Measurements from ENCODE around the gene AGR3. TPM values are rescaled to one million over a fixed set of nuclear protein-coding genes. Genes with fewer than 3 reads are reported as not detected.

The AGR3 gene
- total and polyA plus RNA-seq, 4 donors: 100 TPM; not detected in 3

DNA sequence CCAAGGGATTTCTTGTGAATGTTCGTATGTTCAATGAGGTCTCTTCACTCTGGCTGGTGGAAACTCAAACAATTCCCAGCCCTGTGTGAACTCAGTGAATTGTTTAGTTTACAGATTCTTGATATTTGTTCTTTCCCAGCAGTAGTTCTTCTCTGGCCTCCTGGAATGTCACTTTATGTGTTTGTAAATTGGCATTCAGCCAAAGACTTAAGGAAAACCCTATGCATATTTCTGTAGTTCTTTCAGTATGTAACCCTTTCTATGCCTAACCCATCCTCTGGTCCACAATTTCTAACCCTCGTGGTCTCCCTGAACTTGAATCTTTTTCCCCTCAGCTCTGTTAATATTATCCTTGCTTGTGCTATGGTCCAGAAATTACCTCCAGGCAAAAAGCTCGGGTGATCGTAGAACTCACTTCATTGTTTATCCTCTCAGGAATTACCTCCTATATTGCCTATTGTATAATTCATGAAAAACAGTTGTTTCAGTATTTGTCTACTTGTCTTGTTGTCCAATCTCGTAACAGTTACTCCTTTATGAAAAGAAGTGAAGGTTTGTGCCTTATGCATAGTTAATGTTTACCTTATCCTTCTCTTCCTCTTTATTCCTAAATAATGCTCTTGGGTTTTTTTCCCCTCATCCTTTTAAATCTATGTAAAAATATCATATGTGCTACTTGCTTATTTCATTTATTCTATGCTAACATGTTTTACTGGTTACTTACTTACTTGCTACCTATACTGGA lies 23.7 kb upstream of the AGR3 start:
- H3K27ac ChIP-seq (ENCODE audit: low read depth in 1 of 2, low read length in 2 of 2): no peak overlapping the region
- H3K4me3 ChIP-seq (ENCODE audit: low read length in 2 of 2): no peak overlapping the region
- DNase-seq (no peak), ATAC-seq (ENCODE audit: low FRiP score) (no peak)
- H3K27me3 ChIP-seq (ENCODE audit: control insufficient read depth in 1 of 2, insufficient read depth in 2 of 2, low read length in 1 of 2): no peaks in the 10 kb centered on the region
- no peaks in the 10 kb centered on the region for H3K9me3 ChIP-seq (ENCODE audit: control insufficient read depth, low read length)
- H3K36me3 ChIP-seq (ENCODE audit: control insufficient read depth in 1 of 2, insufficient read depth in 2 of 2, low read length in 1 of 2): no peaks in the 10 kb centered on the region
- 60 to 75% methylated on average over 5 of the region's 5 CpGs for WGBS, 2 donors
- intact Hi-C loops (cut with DNase I): no loop called here
- H3K4me1 ChIP-seq (ENCODE audit: control insufficient read depth in 1 of 2, insufficient read depth in 2 of 2, low read length in 2 of 2): no peaks in the 10 kb centered on the region

DNA sequence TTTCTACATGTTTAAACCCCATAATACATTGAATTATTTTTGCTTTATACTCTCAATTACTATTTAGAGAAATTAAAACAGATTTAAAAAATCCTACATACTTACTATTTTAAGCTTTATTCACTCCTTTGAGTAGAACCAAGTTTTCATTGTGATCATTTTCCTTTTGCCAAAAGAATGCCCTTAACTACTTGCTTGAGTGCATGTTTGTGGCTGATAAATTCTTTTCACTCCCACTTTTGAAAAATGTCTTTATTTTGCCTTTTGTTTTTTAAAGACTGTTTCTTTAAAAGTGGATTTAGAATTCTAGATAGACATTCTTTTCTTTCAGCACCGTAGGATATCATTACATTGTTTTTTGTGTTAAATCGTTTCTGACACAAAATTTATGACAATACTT lies 22.3 kb upstream of the AGR3 start:
- no peak overlapping the region for H3K4me3 ChIP-seq (ENCODE audit: low read length in 2 of 2)
- H3K27ac ChIP-seq (ENCODE audit: low read depth in 1 of 2, low read length in 2 of 2): no peak overlapping the region
- ATAC-seq (ENCODE audit: low FRiP score) (no peak), DNase-seq (no peak)
- WGBS, 2 donors: 20 to 39% methylated on average over 2 of the region's 2 CpGs
- no peaks in the 10 kb centered on the region for H3K36me3 ChIP-seq (ENCODE audit: control insufficient read depth in 1 of 2, insufficient read depth in 2 of 2, low read length in 1 of 2)
- H3K9me3 ChIP-seq (ENCODE audit: control insufficient read depth, low read length): no peaks in the 10 kb centered on the region
- no peaks in the 10 kb centered on the region for H3K27me3 ChIP-seq (ENCODE audit: control insufficient read depth in 1 of 2, insufficient read depth in 2 of 2, low read length in 1 of 2)
- intact Hi-C loops (cut with DNase I): no loop called here
- H3K4me1 ChIP-seq (ENCODE audit: control insufficient read depth in 1 of 2, insufficient read depth in 2 of 2, low read length in 2 of 2): no peaks in the 10 kb centered on the region

DNA sequence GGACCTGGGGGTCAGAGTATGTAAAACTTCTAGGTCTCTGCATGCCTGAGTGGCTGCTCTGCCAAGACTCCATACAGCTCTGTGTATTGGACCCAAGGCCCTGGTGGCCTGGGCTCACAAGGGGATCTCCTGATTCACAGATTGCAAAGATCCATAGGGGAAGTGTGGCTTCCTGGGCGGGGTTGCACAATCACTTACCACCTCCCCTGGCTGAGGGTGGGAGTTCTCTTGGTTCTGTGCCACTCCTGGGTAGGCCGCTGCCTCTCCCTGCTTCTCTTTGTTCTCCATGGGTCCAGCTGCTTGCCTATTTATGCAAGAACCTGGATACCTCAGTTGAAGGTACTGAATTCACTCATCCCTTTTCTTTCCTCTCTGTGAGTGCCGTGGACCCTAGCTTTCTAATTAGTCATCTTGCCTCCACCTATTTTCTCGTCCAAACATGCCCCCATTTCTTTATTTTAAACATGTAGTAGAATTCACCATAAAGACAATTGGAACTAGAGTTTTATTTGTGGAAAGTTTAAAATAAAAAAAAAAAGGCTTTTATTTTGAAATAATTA lies 18.5 kb upstream of the AGR3 start:
- Histone ChIP-seq H3K27me3 (ENCODE audit: control insufficient read depth in 1 of 2, insufficient read depth in 2 of 2, low read length in 1 of 2) (no peaks in the 10 kb centered on the region), H3K27ac (ENCODE audit: low read depth in 1 of 2, low read length in 2 of 2) (no peak overlapping the region), H3K4me1 (ENCODE audit: control insufficient read depth in 1 of 2, insufficient read depth in 2 of 2, low read length in 2 of 2) (no peaks in the 10 kb centered on the region), H3K36me3 (ENCODE audit: control insufficient read depth in 1 of 2, insufficient read depth in 2 of 2, low read length in 1 of 2) (no peaks in the 10 kb centered on the region), H3K9me3 (ENCODE audit: control insufficient read depth, low read length) (no peaks in the 10 kb centered on the region), H3K4me3 (ENCODE audit: low read length in 2 of 2) (no peak overlapping the region)
- ATAC-seq (ENCODE audit: low FRiP score) (no peak), DNase-seq (no peak)
- 94% methylated on average over 4 of the region's 4 CpGs for WGBS, 2 donors
- intact Hi-C loops (cut with DNase I): no loop called here

DNA sequence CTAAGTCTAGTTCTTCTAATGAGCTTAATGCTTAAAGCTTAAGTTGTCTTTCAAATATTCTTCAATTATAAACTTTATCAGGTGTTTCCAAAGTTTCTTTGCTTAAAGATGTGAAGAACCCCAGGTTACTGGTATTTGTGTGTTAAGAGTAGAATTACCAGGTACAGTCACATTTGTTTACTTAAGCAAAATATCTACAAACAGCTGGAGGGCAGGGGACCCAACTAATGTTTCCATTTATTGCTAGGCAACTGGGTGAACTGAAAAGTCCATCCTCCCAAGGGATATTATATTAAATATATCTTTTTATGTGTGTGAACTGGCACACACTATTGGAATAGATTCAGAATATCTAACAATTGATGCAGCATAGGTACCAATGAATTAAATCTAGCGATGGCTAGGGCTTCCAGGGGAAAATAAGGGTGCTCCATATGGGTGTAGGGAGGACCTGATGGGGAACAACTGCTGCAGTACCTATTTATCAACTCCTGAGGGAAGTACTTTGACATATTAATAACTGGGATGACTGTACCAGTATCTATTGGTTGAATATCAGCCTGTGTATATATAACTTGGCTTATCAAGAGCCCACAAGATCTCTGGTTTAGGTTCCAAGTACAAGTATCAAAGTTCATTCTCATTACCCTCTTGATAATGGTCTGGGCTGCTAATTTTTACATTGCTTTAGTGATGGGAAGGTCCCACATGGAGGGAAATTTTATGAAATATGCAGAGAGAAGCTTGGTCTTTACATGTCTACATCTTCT lies 10.3 kb upstream of the AGR3 start:
- Histone ChIP-seq H3K36me3 (ENCODE audit: control insufficient read depth in 1 of 2, insufficient read depth in 2 of 2, low read length in 1 of 2) (no peaks in the 10 kb centered on the region), H3K4me3 (ENCODE audit: low read length in 2 of 2) (no peak overlapping the region), H3K9me3 (ENCODE audit: control insufficient read depth, low read length) (no peaks in the 10 kb centered on the region), H3K27ac (ENCODE audit: low read depth in 1 of 2, low read length in 2 of 2) (no peak overlapping the region), H3K4me1 (ENCODE audit: control insufficient read depth in 1 of 2, insufficient read depth in 2 of 2, low read length in 2 of 2) (no peaks in the 10 kb centered on the region), H3K27me3 (ENCODE audit: control insufficient read depth in 1 of 2, insufficient read depth in 2 of 2, low read length in 1 of 2) (peaks cover 0 to 2% of the 10 kb centered on the region in 2 donors)
- 87 to 91% methylated on average over 1 of the region's 1 CpG for whole genome bisulfite sequencing, 2 donors
- no peak for ATAC-seq (ENCODE audit: low FRiP score)
- intact Hi-C loops (cut with DNase I): no loop called here
- no peak for DNase-seq

DNA sequence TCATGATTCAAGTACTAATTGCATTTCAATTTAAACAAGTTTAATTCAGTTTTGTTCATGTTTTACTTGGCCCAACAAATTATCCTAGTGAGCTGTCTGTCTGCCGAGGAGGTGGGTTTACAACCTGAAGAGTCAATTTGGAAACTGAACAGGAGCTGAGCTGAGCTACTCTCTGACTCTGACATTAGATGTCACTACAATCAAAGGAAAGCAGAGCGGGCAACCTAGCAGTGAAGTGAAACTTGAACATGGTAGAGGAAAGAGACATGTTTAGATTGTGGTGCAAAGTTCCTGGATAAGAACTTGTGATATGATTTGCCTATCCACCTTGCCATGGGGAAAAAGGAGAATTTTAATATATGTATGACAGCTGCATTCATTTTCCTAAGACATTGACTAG lies 9.6 kb upstream of the AGR3 start:
- DNase-seq (no peak), ATAC-seq (ENCODE audit: low FRiP score) (no peak)
- Histone ChIP-seq H3K9me3 (ENCODE audit: control insufficient read depth, low read length) (no peaks in the 10 kb centered on the region), H3K27ac (ENCODE audit: low read depth in 1 of 2, low read length in 2 of 2) (no peak overlapping the region), H3K4me1 (ENCODE audit: control insufficient read depth in 1 of 2, insufficient read depth in 2 of 2, low read length in 2 of 2) (no peaks in the 10 kb centered on the region), H3K4me3 (ENCODE audit: low read length in 2 of 2) (no peak overlapping the region), H3K36me3 (ENCODE audit: control insufficient read depth in 1 of 2, insufficient read depth in 2 of 2, low read length in 1 of 2) (no peaks in the 10 kb centered on the region), H3K27me3 (ENCODE audit: control insufficient read depth in 1 of 2, insufficient read depth in 2 of 2, low read length in 1 of 2) (peaks cover 0 to 2% of the 10 kb centered on the region in 2 donors)
- intact Hi-C loops (cut with DNase I): no loop called here
- WGBS, 2 donors: 31 to 36% methylated on average over 2 of the region's 2 CpGs

DNA sequence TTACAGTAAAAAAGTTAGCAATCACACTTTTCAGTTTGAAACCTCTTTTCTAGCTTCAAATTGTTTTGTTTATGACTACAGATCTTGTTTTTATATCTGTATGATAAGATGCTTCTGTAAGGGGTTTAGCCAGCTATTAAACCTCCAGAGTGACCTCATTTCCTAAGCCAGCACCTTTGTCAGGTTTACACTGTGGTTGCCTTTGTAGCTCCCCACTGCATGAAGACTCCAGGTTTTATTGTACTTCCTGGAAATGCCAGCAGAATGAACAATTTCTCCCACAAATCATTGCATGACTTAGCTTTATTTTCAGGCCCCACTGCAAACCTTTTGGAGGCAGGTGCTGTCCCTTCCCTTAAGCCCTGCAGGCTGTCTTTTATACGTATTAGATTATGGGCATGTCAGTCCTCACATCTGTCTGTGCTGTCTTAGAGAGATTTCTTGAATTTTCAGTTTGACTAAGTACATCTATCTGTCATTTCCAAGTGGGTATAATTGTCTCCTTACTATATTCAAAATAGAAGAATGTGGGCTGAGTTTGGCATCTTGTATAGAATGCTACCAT lies 8.2 kb upstream of the AGR3 start:
- ATAC-seq (ENCODE audit: low FRiP score) (no peak), DNase-seq (no peak)
- WGBS, 2 donors: 78 to 88% methylated on average over 1 of the region's 1 CpG
- Histone ChIP-seq H3K4me3 (ENCODE audit: low read length in 2 of 2) (no peak overlapping the region), H3K27me3 (ENCODE audit: control insufficient read depth in 1 of 2, insufficient read depth in 2 of 2, low read length in 1 of 2) (peaks cover 0 to 2% of the 10 kb centered on the region in 2 donors), H3K4me1 (ENCODE audit: control insufficient read depth in 1 of 2, insufficient read depth in 2 of 2, low read length in 2 of 2) (no peaks in the 10 kb centered on the region), H3K9me3 (ENCODE audit: control insufficient read depth, low read length) (no peaks in the 10 kb centered on the region), H3K36me3 (ENCODE audit: control insufficient read depth in 1 of 2, insufficient read depth in 2 of 2, low read length in 1 of 2) (no peaks in the 10 kb centered on the region), H3K27ac (ENCODE audit: low read depth in 1 of 2, low read length in 2 of 2) (no peak overlapping the region)
- intact Hi-C loops (cut with DNase I): no loop called here

DNA sequence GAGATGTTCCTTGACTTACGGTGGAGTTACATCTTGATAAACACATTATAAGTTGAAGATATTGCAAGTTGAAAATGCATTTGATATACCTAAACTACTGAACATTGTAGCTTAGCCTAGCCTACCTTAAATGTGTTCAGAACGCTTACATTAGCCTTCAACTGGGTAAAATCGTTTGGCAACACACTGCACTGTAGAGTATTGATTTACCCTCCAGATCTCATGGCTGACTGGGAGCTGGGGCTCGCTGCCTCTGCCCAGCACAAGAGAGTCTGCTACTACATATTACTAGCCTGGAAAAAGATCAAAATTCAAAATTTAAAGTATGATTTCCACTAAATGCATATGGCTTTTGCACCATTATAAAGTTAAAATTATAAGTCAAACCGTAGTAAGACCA lies 7.5 kb upstream of the AGR3 start:
- H3K9me3 ChIP-seq (ENCODE audit: control insufficient read depth, low read length): no peaks in the 10 kb centered on the region
- DNase-seq (no peak), ATAC-seq (ENCODE audit: low FRiP score) (no peak)
- WGBS, 2 donors: 82 to 86% methylated on average over 5 of the region's 5 CpGs
- peaks cover 0 to 2% of the 10 kb centered on the region in 2 donors for H3K27me3 ChIP-seq (ENCODE audit: control insufficient read depth in 1 of 2, insufficient read depth in 2 of 2, low read length in 1 of 2)
- no peaks in the 10 kb centered on the region for H3K36me3 ChIP-seq (ENCODE audit: control insufficient read depth in 1 of 2, insufficient read depth in 2 of 2, low read length in 1 of 2)
- no peaks in the 10 kb centered on the region for H3K4me1 ChIP-seq (ENCODE audit: control insufficient read depth in 1 of 2, insufficient read depth in 2 of 2, low read length in 2 of 2)
- intact Hi-C loops (cut with DNase I): no loop called here
- no peak overlapping the region for H3K27ac ChIP-seq (ENCODE audit: low read depth in 1 of 2, low read length in 2 of 2)
- no peak overlapping the region for H3K4me3 ChIP-seq (ENCODE audit: low read length in 2 of 2)

DNA sequence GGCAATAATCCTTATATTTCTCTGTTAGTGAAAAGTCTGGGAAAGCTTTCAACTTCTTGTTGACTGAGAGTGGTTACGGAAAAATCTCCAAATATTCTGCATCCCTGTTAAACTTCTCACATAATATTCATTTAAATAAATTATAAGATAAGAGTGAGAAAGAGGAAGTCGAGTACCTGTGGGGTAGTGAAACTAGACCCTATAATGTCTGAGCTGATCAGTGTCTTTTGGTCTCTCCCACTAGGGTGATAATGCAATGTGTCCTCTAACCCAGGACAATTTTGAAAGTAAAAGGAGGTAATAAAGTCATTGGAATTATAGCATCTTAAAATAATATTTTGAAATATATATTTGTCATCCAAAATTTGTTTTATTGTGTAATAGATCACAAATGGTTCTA lies 2.1 kb upstream of the AGR3 start:
- no peaks in the 10 kb centered on the region for H3K27me3 ChIP-seq (ENCODE audit: control insufficient read depth in 1 of 2, insufficient read depth in 2 of 2, low read length in 1 of 2)
- DNase-seq (no peak), ATAC-seq (ENCODE audit: low FRiP score) (no peak)
- H3K4me3 ChIP-seq (ENCODE audit: low read length in 2 of 2): no peak overlapping the region
- 48 to 55% methylated on average over 2 of the region's 2 CpGs for WGBS, 2 donors
- H3K36me3 ChIP-seq (ENCODE audit: control insufficient read depth in 1 of 2, insufficient read depth in 2 of 2, low read length in 1 of 2): no peaks in the 10 kb centered on the region
- no peaks in the 10 kb centered on the region for H3K4me1 ChIP-seq (ENCODE audit: control insufficient read depth in 1 of 2, insufficient read depth in 2 of 2, low read length in 2 of 2)
- no peak overlapping the region for H3K27ac ChIP-seq (ENCODE audit: low read depth in 1 of 2, low read length in 2 of 2)
- H3K9me3 ChIP-seq (ENCODE audit: control insufficient read depth, low read length): no peaks in the 10 kb centered on the region
- intact Hi-C loops (cut with DNase I): no loop called here
